ENCODE results near the gene WDR44.
"Not testable (repeated sequence)": the region's sequence is repeated elsewhere in the genome, so short reads cannot be mapped to it uniquely, and the experiment has no call there.

WDR44 gene, protein sequence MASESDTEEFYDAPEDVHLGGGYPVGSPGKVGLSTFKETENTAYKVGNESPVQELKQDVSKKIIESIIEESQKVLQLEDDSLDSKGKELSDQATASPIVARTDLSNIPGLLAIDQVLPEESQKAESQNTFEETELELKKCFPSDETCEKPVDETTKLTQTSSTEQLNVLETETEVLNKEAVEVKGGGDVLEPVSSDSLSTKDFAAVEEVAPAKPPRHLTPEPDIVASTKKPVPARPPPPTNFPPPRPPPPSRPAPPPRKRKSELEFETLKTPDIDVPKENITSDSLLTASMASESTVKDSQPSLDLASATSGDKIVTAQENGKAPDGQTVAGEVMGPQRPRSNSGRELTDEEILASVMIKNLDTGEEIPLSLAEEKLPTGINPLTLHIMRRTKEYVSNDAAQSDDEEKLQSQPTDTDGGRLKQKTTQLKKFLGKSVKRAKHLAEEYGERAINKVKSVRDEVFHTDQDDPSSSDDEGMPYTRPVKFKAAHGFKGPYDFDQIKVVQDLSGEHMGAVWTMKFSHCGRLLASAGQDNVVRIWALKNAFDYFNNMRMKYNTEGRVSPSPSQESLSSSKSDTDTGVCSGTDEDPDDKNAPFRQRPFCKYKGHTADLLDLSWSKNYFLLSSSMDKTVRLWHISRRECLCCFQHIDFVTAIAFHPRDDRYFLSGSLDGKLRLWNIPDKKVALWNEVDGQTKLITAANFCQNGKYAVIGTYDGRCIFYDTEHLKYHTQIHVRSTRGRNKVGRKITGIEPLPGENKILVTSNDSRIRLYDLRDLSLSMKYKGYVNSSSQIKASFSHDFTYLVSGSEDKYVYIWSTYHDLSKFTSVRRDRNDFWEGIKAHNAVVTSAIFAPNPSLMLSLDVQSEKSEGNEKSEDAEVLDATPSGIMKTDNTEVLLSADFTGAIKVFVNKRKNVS

DNA sequence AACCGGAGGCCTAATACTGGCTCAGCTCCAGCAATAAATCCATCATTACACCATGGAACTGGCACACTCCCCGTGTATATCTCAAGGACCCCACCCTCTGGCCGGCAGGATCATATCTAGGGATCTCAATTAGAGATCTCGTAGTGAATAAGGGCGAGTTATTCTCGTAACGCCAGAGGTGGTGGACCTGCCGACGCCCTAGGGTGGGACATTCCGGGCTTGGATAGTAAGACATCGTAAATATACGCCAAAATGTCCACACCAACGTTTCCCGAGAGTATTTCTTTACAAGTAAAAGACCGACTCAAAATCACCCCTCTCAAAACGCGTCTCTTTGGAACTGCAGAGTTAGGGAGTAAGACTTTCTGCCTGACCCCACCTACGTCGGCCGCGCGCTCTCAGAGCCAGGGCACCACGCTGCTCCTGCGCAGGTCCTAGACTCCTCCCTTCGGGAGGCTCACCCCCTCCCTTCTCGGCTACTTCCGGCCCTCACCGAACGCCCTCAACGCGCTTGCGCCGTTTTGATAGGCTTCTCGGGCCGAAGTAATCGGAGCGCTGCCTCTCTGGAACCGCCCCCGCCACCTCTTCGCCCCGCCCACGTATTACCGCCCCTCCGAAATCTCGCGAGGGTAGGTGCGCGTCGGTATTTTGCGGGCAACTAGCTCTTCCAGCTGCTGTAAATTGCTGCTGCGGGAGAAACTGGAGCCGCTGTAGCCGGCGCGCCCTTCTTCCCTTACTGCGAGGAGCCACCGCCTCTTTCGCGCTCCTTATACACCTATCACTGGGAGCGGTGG, at the start of gene WDR44:
WDR44 (plus strand) TSS at position 643 of the 794 bp plus-strand sequence. CDS start 398 bp downstream, outside the sequence.
- DNase-seq (ENCODE audit: low spot score): peak; percentile 92

DNA sequence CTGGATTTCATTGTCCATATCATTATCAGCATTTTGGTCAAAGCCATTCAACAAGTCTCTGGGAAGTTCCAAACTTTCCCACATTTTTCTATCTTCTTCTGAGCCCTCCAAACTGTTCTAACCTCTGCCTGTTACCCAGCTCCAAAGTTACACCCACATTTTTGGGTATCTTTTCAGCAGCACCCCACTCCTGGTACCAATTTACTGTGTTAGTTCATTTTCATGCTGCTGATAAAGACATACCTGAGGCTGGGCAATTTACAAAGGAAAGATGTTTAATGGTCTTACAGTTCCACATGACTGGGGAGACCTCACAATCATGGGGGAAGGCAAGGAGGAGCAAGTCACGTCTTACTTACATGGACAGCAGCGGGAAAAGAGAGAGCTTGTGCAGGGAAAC, 40.1 kb upstream of the WDR44 start:
- not testable (repeated sequence) for DNase-seq (ENCODE audit: low spot score)

DNA sequence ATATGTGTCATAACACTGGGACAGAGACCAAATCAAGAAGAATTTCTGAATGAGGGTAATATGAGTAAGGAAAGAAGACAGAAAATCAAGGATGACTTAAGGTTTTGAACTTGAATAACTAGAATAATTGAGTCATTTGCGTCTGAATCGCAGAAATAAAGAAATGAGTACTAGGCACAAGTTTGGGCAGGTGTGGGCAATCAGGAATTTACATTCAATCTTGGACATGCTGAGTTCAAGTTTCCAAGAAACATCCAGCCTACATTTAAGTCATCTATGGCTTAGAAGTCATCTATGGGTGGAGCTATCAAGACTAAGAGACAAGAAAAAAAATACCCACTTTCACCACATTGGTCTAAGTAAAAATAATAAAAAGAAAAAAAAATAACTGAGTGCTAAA, 30.4 kb upstream of the WDR44 start:
- DNase-seq (ENCODE audit: low spot score): no peak

DNA sequence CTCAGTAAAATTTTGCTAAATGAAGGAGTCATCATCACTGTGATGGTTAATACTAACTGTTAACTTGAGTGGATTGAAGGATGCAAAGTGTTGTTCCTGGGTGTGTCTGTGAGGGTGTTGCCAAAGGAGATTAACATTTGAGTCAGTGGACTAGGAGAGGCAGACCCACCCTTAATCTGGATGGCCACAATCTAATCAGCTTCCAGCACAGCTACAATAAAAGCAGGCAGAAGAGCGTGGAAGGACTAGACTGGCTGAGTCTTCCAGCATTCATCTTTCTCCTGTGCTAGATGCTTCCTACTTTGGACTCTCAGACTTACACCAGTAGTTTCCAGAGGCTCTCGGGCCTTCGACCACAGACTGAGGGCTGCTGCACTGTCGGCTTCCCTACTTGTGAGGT, 21.3 kb upstream of the WDR44 start:
- no peak for DNase-seq (ENCODE audit: low spot score)

DNA sequence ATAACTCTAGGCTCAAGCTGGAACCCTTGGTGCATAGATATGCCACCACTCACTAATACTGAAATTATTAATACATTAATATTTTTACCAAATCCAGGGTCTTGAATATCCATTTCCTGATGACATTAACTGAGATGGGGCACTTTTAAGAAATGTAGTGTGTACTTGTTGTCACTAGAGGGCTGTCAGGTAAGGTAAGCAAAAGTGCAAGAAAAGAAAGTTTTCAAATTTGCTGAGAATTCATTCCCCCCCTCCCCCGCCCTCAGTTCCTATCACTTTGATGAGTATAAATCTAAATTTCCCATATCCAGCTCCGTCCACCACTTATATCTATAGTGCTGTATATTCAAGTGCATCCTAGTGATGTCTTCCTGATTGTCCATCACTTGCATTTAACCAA, 20.5 kb upstream of the WDR44 start:
- DNase-seq (ENCODE audit: low spot score): no peak

DNA sequence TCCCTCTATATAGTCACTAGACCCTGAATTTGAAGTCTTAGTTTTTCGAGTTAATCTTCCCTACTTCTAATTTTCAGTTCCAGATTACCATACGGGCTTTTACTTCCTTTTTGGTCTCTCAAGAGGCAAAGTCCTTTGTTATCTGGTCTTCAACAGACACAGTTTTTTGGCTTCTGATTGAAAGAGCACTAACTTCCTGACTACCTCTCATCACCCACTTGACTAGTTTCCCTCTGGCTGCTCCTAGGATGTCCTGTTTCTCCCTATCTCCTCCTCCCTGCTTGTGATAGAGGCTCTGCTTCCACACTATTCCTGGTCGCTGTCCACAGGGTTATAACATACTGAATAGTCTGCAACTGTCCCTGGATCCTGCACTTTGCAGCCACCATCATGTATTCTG, 16.7 kb upstream of the WDR44 start:
- DNase-seq (ENCODE audit: low spot score): no peak

DNA sequence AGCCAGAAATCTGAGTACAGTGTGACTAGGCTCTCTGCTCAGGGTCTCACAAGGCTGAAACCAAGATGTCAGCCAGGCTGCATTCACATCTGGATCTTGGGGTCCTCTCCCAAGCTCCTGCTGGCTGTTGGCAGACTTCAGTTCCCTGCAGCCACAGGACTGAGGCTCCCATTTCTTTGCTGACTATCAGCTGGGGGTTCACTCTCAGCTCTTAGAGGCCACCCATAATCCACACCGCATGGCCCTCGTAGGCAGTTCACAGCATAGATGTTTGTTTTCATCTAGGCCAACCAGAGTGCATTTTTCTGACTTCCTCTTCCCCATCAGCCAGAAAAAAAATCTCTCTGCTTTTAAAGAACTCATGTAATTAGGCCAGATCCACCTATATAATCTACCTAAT, 8.2 kb upstream of the WDR44 start:
- no peak for DNase-seq (ENCODE audit: low spot score)

DNA sequence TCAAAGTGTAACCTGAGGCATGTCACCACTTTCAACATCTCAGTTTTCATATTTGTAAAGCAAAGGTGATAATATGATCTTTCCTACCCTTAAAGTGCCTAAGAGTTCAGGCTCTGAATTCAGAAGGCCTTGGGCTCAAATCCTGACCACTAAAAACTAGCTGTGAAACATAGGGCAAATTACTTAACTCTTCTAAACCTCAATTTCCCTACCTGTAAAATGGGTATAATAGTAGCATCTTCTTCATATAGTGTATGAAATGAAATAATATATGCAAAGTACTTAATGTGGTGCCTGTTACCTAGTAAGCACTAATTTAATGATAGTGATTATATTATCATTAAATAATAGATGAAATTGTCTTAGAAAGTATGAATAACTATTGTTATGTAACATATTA, 7.0 kb upstream of the WDR44 start:
- DNase-seq (ENCODE audit: low spot score): no peak

DNA sequence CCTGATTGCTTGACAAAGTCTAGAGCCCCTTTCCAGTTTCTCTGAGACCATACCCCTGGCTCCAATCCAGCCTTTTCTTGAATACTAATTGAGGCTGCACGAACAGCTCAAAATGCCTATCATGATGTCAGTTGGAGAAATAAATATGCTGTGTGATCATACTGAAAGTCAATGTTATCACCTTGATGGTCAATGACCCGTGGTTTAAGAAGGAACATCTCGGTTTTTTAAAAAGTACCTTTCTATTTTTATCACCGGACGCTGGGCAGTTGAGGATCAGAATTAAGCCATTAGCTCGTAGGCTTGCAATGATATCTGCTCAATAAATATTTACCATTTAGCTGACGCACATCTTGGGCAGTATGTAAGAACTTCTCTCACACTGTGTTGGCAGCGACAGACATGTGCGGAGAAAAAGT, 852 bp upstream of the WDR44 start:
- DNase-seq (ENCODE audit: low spot score): no peak

DNA sequence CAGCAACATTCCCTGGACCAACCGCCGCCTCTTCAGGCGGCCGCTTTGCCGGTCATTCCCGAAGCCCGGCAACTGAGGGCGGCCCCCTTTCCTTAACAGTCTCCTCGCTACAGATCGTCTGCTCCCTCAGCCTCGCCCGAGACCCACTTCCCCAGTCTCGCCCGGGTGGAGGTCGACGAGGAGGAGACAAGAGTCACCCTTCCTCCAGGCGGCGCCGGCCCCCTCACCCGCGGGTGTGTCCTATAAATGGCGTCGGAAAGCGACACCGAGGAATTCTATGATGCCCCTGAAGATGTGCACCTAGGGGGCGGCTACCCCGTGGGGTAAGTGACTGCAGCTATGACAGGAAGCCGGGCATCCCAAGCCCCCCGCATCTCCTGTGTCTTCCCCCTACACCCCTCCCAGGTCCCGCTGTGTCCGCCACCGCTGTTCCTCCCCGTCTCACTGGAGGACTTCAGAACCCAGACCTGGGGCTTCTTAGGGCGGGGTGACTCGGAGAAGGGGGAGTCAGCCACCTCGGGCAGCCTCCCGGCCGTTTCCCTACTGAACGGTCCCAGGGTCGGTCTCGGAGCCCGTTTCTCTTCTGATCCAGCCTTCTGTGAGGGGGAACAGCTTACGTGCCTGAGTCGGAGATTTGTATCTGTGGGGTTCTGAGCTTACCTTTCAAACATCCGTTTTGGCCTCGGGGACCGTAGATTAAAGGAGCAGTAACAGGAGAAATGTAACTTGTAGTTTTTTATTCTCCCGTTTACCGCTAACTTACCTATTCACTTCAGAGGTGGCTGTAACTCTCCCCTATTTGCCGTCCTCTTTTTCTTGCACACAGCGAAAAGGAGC, 570 bp downstream of the WDR44 start:
- no peak for DNase-seq (ENCODE audit: low spot score)

DNA sequence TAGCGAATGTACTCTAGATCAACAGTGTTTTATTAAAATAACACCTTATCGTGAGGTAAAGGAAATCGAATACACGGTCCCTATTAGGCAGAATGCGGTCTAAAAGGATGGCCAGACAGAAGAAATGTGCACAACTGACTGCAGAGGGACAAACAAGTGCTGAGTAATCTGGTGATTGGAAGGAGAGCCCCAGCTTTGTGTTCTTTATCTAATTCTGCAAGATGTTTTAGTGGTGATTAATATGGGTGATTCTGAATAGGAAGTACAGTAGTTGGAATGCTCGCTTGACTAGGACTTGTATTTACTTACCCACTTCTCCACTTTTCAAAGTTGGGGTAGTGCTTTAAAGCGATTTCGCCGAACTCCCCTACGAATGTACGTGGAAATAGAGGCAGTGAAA, 1.2 kb downstream of the WDR44 start:
- DNase-seq (ENCODE audit: low spot score): no peak

DNA sequence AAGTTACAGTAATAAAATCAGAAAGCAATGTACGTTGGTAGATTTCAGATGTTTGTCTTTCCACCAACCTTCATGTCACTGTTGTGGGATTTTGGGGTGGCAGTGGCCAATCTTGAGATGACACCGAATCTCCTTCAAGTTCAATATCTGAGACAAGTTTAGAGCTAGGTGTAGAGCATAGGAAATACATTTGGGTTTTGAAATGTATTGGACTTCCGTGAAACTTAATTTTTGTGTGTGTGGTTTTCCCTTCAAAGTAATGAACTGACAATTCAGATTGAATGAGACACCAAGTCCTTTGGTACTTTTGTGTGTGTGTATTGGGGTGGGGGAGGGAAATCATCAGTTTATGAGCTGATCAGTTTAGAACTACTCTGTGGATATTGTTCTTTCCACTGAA, 1.8 kb downstream of the WDR44 start:
- DNase-seq (ENCODE audit: low spot score): no peak

DNA sequence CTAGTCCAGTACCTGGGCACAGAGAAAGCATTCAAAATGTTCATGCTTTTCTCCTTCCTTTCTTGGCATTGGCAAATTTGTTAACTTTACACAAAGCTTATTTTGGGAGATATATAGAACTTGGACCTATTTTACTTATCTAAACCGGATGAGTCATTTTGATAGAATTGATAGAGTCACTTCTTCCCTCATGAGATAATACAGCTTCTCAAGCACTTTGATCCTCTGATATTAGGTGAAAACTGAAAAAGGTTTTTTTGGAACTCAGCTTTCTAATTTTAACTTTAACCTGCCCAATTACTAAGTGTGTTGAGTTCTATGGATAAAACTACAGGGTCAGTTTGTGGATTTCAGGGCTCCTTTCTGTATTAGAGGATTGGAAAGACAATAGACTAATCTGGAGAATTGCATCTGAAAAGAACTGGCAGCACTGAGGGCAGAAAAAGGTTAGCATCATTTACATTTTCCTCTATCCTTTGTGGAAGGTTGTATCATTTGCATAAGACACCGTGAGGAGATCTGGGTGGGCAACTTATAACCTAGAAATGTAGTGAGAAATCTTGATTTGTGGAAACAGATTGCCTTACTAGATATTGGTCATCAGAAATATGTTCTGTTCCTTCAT, 2.4 kb downstream of the WDR44 start:
- DNase-seq (ENCODE audit: low spot score): no peak

DNA sequence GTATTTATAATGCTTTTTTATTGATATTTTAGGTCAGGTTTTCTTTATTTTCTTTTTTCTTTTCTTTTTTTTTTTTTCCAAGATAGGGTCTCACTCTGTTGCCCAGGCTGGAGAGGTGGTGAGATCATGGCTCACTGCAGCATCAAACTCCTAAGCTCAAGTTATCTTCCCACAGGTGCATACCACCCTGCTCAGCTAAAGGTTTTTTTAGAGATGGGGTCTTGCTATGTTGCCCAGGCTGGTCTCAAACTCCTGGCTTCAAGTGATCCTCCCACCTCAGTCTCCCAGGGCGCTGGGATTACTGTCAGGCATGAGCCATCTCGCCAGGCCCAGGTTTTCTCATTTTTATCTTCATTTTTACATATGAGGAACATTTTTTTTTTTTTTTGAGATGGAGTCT, 3.3 kb downstream of the WDR44 start:
- DNase-seq (ENCODE audit: low spot score): no peak

DNA sequence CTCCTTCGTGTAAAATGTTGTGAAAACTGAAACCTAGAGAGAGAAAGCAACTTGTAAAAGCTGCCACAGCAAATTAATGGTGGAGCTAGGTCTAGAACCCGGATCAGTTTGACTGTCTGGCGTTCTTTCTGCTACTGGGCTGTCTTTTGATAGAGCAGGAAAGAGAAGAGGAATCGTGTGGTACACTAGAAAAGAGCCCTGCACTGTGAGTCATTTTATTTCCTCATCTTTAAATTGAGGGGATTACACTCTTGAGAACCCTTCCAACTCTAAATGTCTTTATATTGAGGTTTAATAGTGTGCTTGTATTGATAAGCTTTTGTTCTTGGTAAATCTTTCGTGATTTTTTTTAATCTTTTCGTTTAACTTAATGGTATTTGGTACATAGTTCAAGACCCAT, 4.3 kb downstream of the WDR44 start:
- DNase-seq (ENCODE audit: low spot score): no peak

DNA sequence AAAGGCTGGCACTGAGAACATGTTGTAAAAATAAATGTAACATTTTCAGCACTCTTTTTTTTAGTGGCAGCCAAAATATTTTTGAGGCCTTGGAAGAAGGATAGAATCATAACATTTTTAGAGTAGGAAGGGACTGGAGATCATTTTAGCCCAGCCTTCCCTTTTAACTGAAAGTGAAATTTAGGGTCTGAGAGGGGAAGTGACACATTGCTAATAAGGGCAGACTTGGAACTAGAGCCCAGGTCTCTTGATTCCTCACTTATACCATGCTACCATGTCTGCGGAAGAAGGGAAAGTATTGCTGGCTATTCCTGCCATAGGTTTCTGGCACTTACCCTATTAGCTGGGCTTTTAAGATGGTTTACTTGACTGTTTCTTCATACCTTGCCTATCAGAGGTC, 4.8 kb downstream of the WDR44 start:
- no peak for DNase-seq (ENCODE audit: low spot score)

DNA sequence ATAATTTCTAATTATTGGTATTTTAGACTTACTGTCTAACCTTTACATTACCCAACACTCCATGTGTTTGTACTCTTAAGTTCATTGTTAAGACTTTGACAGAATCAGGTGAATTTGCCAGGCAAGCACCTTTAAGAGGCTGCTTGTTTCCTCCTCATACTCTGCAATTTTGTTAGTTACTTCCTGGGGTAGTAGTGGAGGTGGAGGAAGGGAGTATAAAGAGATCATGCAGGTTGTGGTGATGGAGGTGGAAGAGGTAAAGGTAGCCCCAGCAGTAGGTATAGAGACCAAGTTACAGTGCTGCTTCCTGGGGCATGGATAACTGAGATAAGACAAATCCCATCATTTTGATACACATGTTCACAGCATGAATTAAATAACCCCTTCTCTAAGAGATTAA, 6.7 kb downstream of the WDR44 start:
- DNase-seq (ENCODE audit: low spot score): no peak

DNA sequence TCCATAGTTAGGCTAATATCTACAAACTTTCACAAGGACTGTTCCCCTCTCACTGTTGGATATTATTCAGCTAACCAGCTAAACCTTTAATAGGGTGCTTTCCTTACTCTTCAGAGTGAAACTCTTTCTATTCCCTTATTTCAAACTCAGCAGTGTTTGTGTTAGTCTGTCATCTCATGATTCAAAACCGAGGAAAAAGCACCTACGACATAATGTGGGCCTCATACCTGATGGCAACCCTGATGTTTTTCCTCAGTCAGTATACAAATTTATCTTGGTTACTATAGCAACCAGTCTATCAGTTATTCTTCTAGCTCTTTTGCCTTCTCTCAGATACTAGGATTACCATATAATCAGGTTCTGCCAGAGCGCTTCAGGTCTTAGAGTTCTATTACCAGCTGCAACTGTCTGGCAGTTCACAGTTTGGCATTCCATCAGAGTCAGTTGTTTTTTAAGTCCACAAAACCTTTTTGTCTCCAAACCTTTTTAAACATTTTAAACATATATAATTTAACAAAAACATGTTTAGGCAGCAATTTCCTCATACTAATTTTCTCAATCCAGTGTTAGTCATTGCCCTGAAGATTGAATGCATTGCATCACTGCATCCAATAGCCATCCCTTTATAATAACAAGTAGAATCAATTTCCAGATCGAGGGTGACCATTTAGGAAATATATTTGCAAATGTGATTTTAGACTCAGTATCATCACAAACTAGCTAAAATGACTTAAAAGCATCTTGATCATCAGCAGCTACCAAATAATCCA, 7.4 kb downstream of the WDR44 start:
- DNase-seq (ENCODE audit: low spot score): no peak

DNA sequence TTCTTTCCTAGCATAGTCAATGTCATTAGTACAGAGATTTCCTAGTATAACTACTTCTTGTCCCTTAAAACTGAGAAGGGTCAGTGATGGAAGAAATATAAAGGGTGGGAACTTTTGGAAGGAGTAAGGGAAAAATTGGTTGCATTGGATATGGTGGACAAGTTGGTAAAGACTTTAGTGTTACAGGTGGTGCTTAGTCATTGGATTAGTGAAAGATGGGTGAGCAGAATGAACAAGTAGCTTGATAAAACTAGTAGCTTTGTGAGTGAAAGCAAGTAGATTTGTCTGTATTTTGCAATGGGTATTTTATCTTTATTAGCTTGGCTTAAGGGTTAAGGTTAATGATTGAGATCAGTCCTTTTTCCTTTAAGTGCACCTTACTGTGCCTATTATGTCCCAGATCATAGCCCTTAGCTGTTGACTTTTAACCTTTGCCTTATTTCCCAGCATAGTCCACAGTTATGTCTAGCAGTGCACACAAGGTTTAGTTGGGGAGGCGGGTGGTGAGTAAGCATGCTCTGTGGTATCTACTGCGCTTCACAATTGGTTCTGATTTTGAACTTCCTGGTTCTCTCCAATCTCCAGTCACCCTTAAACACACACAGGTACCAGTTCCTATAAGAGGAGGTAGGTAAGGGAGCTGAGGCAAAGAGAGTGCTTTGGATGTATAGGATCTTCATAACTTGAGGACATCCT, 9.5 kb downstream of the WDR44 start:
- no peak for DNase-seq (ENCODE audit: low spot score)

Data from left forelimb (tissue), 1 donor.